ENCODE results near the gene GSDME.

The GSDME gene

DNA sequence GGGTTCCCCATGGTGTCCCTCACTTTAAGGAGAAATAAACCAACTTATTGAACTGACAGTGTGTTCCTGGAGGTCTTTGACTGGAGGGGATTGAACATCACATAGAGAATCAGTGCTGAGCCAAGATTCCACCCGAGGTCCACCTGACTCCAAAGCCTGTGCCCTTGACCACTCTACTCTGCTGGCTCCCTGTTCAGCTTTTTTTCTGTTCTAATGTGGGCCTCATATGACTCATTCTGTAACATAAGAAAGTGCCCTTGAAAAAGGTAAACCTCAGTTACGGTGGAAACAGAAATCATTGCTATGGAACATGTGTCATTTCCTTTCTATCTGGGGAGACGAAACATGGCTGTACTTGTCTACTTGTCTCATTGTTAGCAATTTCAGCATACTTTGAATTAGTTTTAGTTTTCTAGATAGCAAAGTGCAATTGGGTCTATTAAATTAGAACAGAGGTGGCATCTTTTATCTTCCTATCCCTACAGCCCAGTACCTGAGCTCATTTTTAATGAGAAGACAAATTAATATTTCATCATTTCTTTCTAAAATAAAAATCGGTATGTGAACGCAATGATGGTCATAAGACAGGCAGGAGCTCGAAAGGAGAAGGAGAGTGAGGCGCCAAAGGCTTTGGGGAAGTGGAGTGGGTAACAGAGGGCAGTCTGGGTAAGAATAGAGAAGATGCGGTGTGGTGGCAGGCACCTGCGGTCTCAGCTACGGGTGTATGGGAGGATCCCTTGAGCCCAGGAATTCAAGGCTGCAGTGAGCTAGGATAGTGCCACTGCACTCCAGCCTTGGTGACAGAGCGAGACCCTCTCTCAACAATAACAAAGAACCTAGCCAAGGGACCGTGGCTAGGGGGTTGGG lies 1.5 kb downstream of the GSDME start:
- Histone ChIP-seq H3K4me1 (ENCODE audit: control insufficient read depth in 1 of 2, insufficient read depth in 1 of 2, low read depth in 1 of 2, low read length in 1 of 2) (peaks cover 4 to 13% of the 10 kb centered on the region in 2 experiments), H3K27me3 (peaks cover 99% of the 10 kb centered on the region), H3K4me3 (ENCODE audit: low read depth in 1 of 2, low read length in 1 of 2) (no peak overlapping the region), H3K9me3 (no peaks in the 10 kb centered on the region), H3K36me3 (no peaks in the 10 kb centered on the region), H3K27ac (no peak overlapping the region)
- TF ChIP-seq, protein P1, sequence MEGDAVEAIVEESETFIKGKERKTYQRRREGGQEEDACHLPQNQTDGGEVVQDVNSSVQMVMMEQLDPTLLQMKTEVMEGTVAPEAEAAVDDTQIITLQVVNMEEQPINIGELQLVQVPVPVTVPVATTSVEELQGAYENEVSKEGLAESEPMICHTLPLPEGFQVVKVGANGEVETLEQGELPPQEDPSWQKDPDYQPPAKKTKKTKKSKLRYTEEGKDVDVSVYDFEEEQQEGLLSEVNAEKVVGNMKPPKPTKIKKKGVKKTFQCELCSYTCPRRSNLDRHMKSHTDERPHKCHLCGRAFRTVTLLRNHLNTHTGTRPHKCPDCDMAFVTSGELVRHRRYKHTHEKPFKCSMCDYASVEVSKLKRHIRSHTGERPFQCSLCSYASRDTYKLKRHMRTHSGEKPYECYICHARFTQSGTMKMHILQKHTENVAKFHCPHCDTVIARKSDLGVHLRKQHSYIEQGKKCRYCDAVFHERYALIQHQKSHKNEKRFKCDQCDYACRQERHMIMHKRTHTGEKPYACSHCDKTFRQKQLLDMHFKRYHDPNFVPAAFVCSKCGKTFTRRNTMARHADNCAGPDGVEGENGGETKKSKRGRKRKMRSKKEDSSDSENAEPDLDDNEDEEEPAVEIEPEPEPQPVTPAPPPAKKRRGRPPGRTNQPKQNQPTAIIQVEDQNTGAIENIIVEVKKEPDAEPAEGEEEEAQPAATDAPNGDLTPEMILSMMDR (IDR thresholded peaks at IDR 0.05): no peak

DNA sequence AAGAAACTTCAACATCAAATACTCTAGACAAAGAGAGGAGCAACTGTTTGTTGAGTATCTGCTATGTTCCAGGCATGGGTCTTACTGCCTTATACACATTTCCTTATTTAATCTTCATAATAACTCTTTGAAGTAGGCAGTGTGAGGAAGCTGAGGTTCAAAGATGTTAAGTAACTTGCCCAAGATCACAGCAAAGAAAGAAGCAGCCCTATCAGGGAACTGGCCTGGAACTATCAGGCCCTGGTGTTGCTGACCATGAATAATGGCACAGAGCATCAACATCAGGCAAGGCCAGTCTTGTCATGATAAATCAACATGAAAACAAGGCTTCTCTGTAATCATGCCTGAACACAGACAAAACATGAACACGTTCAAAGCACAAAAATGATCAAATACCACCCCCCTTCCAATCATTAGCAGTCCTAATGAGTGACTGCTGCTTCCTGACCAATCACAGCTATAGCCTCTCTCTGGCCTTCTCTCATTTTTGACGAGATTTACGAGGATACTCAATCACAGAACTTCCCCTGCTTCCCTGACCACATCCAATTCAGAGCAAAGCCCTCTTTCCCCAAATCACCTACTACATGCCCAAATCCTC lies 2.3 kb downstream of the GSDME start:
- TF ChIP-seq, protein P1 (IDR thresholded peaks at IDR 0.05): no peak
- Histone ChIP-seq H3K36me3 (no peaks in the 10 kb centered on the region), H3K4me1 (ENCODE audit: control insufficient read depth in 1 of 2, insufficient read depth in 1 of 2, low read depth in 1 of 2, low read length in 1 of 2) (peaks cover 4 to 13% of the 10 kb centered on the region in 2 experiments), H3K27me3 (peaks cover 96% of the 10 kb centered on the region), H3K27ac (no peak overlapping the region), H3K4me3 (ENCODE audit: low read depth in 1 of 2, low read length in 1 of 2) (no peak overlapping the region), H3K9me3 (no peaks in the 10 kb centered on the region)

DNA sequence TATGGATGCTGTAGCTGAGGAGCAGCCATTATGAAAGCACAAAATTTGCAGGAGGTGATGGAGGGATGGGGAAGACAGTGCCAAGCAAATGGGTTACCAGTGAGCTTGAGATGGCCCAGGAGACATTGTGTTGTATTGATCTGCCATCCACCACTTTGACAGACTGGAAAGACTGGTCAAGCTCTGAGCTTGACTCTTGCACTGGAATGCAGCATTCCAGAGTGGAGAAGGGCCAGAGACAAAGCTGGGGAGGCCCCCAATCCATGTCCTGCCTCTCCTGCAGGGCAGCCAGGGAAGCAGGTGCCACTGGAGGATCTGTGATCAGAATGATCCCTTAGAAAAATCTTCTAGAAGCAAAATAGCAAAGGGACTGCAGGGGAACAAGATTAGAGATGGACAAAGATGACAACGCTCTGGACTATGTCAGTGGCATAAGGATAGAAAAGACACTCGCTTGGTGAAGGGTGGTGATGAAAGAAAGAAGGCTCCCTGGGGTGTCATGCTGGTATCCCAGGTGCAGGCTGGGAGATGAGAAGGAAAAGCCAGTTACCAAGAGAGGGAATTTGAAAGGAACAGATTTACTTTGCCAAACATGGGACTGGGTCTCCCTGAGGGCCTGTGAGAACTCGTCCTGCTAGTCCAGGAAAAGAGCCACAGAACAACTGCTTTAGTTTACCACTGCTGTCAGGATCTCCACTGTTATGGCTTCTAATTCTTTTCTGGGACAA lies 5.0 kb downstream of the GSDME start:
- peaks cover 4 to 8% of the 10 kb centered on the region in 2 experiments for H3K4me1 ChIP-seq (ENCODE audit: control insufficient read depth in 1 of 2, insufficient read depth in 1 of 2, low read depth in 1 of 2, low read length in 1 of 2)
- TF ChIP-seq, protein P1 (IDR thresholded peaks at IDR 0.05): no peak
- H3K4me3 ChIP-seq (ENCODE audit: low read depth in 1 of 2, low read length in 1 of 2): no peak overlapping the region
- H3K36me3 ChIP-seq: no peaks in the 10 kb centered on the region
- no peak overlapping the region for H3K27ac ChIP-seq
- no peaks in the 10 kb centered on the region for H3K9me3 ChIP-seq
- peaks cover 71% of the 10 kb centered on the region for H3K27me3 ChIP-seq

DNA sequence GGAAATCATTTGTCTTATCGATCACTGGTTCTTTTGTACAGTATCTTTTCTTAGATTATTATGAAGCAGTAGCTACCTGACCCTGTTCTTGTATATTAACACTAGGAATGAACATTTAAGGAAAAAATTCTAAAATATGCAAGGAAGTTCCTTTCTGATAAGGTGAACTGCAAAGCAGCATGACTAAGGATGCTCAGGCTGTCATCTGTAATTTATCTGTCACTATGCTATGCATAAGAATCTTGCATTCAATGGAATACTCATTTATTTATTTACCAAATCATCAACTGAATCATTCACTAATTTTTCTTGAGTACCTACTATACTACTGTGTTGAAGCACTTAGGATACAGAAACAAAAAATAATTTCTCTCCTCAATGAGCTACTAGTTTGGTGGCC lies 5.8 kb downstream of the GSDME start:
- H3K36me3 ChIP-seq: no peaks in the 10 kb centered on the region
- no peak overlapping the region for H3K27ac ChIP-seq
- TF ChIP-seq, protein P1 (IDR thresholded peaks at IDR 0.05): no peak
- no peak overlapping the region for H3K4me3 ChIP-seq (ENCODE audit: low read depth in 1 of 2, low read length in 1 of 2)
- peaks cover 2% of the 10 kb centered on the region in 2 experiments for H3K4me1 ChIP-seq (ENCODE audit: control insufficient read depth in 1 of 2, insufficient read depth in 1 of 2, low read depth in 1 of 2, low read length in 1 of 2)
- H3K9me3 ChIP-seq: no peaks in the 10 kb centered on the region
- H3K27me3 ChIP-seq: peaks cover 63% of the 10 kb centered on the region

DNA sequence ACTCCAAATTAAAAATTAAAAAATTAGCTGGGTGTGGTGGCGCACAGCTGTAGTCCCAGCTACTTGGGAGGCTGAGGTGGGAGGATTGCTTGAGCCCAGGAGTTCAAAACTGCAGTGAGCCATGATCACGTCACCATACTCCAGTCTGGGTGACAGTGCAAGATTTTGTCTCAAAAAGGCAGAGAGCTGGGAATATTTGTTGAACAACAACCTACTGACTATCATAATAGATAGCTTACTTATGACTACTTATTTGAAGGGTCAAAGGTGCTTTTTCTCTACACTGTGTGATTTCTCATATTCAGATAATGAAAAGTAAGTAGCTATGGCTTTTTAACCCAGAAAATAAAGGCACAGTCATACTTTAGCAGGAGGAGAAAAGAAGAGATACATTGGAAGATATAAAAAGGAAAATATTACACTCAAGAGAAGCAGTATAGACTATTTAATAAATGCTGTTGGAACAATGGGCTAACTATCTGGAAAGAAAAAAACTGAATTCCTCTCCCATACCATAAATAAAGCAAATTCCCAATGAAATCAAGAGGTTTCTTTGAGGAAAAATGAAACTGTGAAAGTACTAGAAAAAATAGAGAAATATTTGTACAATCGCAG lies 6.7 kb downstream of the GSDME start:
- Histone ChIP-seq H3K27me3 (peaks cover 54% of the 10 kb centered on the region), H3K9me3 (no peaks in the 10 kb centered on the region), H3K4me1 (ENCODE audit: control insufficient read depth in 1 of 2, insufficient read depth in 1 of 2, low read depth in 1 of 2, low read length in 1 of 2) (no peaks in the 10 kb centered on the region), H3K4me3 (ENCODE audit: low read depth in 1 of 2, low read length in 1 of 2) (no peak overlapping the region), H3K27ac (no peak overlapping the region), H3K36me3 (no peaks in the 10 kb centered on the region)
- TF ChIP-seq, protein P1 (IDR thresholded peaks at IDR 0.05): no peak

Data from neutrophil (primary cell).